Measurements from ENCODE around the gene FHIT.

FHIT gene

DNA sequence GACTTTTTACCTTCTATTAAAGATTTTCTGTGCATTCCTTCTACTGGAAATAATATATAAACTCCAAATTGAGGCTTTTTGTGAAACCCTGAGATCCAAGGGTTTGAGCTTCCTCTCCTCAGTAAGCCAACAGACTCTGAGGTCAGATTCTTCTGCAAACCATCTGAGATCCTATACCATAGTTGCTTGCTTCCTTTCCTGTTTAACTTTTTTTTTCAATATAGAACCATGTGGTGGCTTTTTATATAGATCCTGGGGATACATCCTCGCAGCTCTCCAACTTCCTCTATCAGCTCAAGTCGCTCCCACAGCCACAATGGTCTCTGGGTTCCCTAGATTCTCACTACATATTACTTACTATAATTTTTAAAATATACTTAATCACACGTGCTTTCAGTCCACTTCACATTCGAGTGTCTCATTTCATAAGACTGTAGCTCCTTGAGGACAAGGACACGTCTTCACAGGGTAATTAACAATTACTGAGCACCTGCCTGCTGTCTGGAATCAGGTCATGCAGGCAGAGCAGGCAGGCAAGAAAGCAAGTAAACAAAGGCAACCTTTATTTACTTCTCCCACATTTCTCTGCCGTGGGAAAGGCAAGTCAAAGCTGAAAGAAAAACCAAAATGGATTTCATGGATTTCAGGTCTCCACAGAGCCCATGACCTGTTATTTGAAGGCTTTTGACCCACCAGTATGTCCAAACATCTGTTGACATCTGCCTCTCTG lies 941.5 kb downstream of the FHIT start:
- Histone ChIP-seq H3K4me2 (ENCODE audit: low read length) (no peak overlapping the region), H3K4me1 (ENCODE audit: low read length) (peaks cover 10% of the 10 kb centered on the region), H3K27ac (ENCODE audit: low read length) (no peak overlapping the region), H3K79me2 (ENCODE audit: low read length) (no peaks in the 10 kb centered on the region), H3K4me3 (ENCODE audit: low read length) (no peak overlapping the region), H3K9me3 (ENCODE audit: insufficient read depth, low read length) (no peaks in the 10 kb centered on the region), H4K20me1 (ENCODE audit: insufficient read depth, low read length) (no peaks in the 10 kb centered on the region), H3K9ac (ENCODE audit: low read length) (no peak overlapping the region), H2AFZ (ENCODE audit: low read depth, low read length) (no peak overlapping the region), H3K36me3 (replicated peaks; ENCODE audit: low read depth, low read length) (no peaks in the 10 kb centered on the region), H3K27me3 (ENCODE audit: low read depth, low read length) (no peaks in the 10 kb centered on the region)
- TF ChIP-seq, protein P1, sequence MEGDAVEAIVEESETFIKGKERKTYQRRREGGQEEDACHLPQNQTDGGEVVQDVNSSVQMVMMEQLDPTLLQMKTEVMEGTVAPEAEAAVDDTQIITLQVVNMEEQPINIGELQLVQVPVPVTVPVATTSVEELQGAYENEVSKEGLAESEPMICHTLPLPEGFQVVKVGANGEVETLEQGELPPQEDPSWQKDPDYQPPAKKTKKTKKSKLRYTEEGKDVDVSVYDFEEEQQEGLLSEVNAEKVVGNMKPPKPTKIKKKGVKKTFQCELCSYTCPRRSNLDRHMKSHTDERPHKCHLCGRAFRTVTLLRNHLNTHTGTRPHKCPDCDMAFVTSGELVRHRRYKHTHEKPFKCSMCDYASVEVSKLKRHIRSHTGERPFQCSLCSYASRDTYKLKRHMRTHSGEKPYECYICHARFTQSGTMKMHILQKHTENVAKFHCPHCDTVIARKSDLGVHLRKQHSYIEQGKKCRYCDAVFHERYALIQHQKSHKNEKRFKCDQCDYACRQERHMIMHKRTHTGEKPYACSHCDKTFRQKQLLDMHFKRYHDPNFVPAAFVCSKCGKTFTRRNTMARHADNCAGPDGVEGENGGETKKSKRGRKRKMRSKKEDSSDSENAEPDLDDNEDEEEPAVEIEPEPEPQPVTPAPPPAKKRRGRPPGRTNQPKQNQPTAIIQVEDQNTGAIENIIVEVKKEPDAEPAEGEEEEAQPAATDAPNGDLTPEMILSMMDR (IDR thresholded peaks at IDR 0.05; ENCODE audit: low read depth, low read length), result no peak
- TF ChIP-seq EZH2phosphoT487 (IDR thresholded peaks at IDR 0.05; ENCODE audit: low read depth), result no peak

DNA sequence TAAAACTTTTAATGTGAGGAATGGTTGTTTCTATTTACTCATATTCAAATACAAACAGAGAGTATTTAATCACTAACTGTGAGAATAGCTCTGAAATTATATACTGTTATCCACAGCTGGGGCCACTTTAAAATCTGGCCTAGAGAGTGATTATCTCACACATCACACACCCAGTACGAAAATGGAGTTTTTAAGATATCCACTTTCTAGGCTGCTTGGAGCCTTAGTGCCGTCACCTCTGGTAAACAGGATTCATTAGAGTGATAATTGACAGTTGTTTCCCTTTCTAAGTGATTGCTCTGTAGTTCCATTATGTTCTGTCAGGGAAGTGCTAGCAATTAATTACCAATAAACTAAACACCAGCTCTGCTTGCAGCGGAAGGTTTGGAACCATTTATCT lies 942.4 kb downstream of the FHIT start:
- Histone ChIP-seq H3K27me3 (ENCODE audit: low read depth, low read length) (no peaks in the 10 kb centered on the region), H3K4me1 (ENCODE audit: low read length) (peaks cover 1% of the 10 kb centered on the region), H3K9me3 (ENCODE audit: insufficient read depth, low read length) (no peaks in the 10 kb centered on the region), H3K9ac (ENCODE audit: low read length) (no peak overlapping the region), H2AFZ (ENCODE audit: low read depth, low read length) (no peak overlapping the region), H3K4me3 (ENCODE audit: low read length) (no peak overlapping the region), H3K27ac (ENCODE audit: low read length) (no peak overlapping the region), H3K4me2 (ENCODE audit: low read length) (no peak overlapping the region), H3K36me3 (replicated peaks; ENCODE audit: low read depth, low read length) (no peaks in the 10 kb centered on the region), H3K79me2 (ENCODE audit: low read length) (no peaks in the 10 kb centered on the region), H4K20me1 (ENCODE audit: insufficient read depth, low read length) (no peaks in the 10 kb centered on the region)
- TF ChIP-seq, protein P1 (IDR thresholded peaks at IDR 0.05; ENCODE audit: low read depth, low read length), result no peak
- no peak for TF ChIP-seq EZH2phosphoT487 (IDR thresholded peaks at IDR 0.05; ENCODE audit: low read depth)

DNA sequence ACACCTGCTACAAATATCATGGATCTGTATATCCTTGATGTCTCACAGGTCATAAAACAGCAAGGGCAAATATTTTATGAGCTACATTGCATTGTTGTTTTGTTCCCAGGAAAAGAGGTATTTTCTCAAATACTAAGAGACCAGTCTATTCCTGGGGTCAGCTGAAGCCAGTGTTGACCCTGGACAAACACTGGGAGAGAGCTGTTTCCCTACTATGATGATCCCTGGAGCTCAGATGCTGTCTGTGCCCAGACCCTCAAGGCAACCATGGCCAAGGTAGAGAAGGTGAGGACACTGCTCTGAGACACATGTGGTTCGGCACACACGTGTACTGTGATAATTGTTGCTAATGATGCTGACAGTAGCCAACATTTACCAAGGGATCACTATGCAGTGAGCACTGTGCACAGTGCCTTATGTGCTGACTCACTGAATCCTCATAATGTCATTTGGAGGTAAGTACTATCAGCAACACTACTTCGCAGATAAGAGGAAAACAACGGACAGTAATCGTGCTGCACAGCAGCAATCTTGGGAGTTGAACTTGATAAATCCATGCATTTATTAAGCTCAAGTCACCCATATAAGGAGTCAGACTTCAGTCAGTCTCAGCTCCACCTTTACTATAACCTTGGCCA lies 943.6 kb downstream of the FHIT start:
- H3K79me2 ChIP-seq (ENCODE audit: low read length), result no peaks in the 10 kb centered on the region
- no peaks in the 10 kb centered on the region for H3K9me3 ChIP-seq (ENCODE audit: insufficient read depth, low read length)
- no peaks in the 10 kb centered on the region for H3K27me3 ChIP-seq (ENCODE audit: low read depth, low read length)
- H4K20me1 ChIP-seq (ENCODE audit: insufficient read depth, low read length), result no peaks in the 10 kb centered on the region
- TF ChIP-seq, protein P1 (IDR thresholded peaks at IDR 0.05; ENCODE audit: low read depth, low read length), result no peak
- TF ChIP-seq EZH2phosphoT487 (IDR thresholded peaks at IDR 0.05; ENCODE audit: low read depth), result no peak
- H2AFZ ChIP-seq (ENCODE audit: low read depth, low read length), result no peak overlapping the region
- H3K36me3 ChIP-seq (replicated peaks; ENCODE audit: low read depth, low read length), result no peaks in the 10 kb centered on the region
- H3K4me2 ChIP-seq (ENCODE audit: low read length), result no peak overlapping the region
- H3K4me1 ChIP-seq (ENCODE audit: low read length), result no peaks in the 10 kb centered on the region
- H3K27ac ChIP-seq (ENCODE audit: low read length), result no peak overlapping the region
- H3K9ac ChIP-seq (ENCODE audit: low read length), result no peak overlapping the region
- no peak overlapping the region for H3K4me3 ChIP-seq (ENCODE audit: low read length)

DNA sequence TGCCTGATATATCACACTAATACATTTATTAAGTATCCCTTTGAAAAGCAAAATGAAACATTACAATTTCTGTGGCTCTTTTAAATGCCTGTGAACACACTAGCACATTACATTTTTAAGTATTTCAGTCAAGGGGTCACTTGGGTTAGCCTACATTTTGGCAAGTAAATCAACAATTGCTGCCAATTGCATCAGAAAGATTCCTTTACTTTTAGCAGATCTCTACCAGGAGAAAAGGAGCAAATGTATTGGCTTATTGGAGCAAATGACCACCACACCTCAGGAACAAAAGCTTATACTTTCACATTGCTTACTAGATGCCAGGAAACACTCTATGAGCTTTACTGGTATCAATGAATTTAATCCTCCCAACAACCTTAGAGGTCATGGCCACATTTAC lies 947.1 kb downstream of the FHIT start:
- Histone ChIP-seq H3K9me3 (ENCODE audit: insufficient read depth, low read length) (no peaks in the 10 kb centered on the region), H4K20me1 (ENCODE audit: insufficient read depth, low read length) (no peaks in the 10 kb centered on the region), H3K9ac (ENCODE audit: low read length) (no peak overlapping the region), H3K79me2 (ENCODE audit: low read length) (no peaks in the 10 kb centered on the region), H3K36me3 (replicated peaks; ENCODE audit: low read depth, low read length) (no peaks in the 10 kb centered on the region), H2AFZ (ENCODE audit: low read depth, low read length) (no peak overlapping the region), H3K4me1 (ENCODE audit: low read length) (no peaks in the 10 kb centered on the region), H3K27ac (ENCODE audit: low read length) (no peak overlapping the region), H3K4me3 (ENCODE audit: low read length) (no peak overlapping the region), H3K4me2 (ENCODE audit: low read length) (no peak overlapping the region), H3K27me3 (ENCODE audit: low read depth, low read length) (no peaks in the 10 kb centered on the region)
- TF ChIP-seq, protein P1 (IDR thresholded peaks at IDR 0.05; ENCODE audit: low read depth, low read length), result no peak
- no peak for TF ChIP-seq EZH2phosphoT487 (IDR thresholded peaks at IDR 0.05; ENCODE audit: low read depth)
